ENCODE results near the gene METAP1D. TPM values are rescaled to one million over a fixed set of nuclear protein-coding genes. Genes with fewer than 3 reads are reported as not detected.

METAP1D gene
- total RNA-seq, 1 experiment from 2014 or later = 4.7 TPM

- TF ChIP-seq ATF2 (CRISPR knock-in tag; IDR thresholded peaks at IDR 0.05; ENCODE audit: borderline replicate concordance, low read depth) (no peak), RORB (CRISPR knock-in tag; IDR thresholded peaks at IDR 0.05) (no peak), ZNF232 (CRISPR knock-in tag; IDR thresholded peaks at IDR 0.05) (no peak), PREB (CRISPR knock-in tag; IDR thresholded peaks at IDR 0.05; ENCODE audit: borderline replicate concordance) (0 out of 2 replicates have a peak, but pooled peaks have one; percentile 52), SMAD3 (CRISPR knock-in tag; IDR thresholded peaks at IDR 0.05; ENCODE audit: borderline replicate concordance) (no peak), SOX15 (CRISPR knock-in tag; IDR thresholded peaks at IDR 0.05) (no peak), NFATC4 (CRISPR knock-in tag; IDR thresholded peaks at IDR 0.05) (no peak), ZNF396 (CRISPR knock-in tag; IDR thresholded peaks at IDR 0.05; ENCODE audit: borderline replicate concordance) (no peak), RELA (CRISPR knock-in tag; IDR thresholded peaks at IDR 0.05; ENCODE audit: borderline replicate concordance) (no peak), ZNF281 (CRISPR knock-in tag; IDR thresholded peaks at IDR 0.05) (0 out of 2 replicates have a peak, but pooled peaks have one; percentile 43), E2F4 (CRISPR knock-in tag; IDR thresholded peaks at IDR 0.05; ENCODE audit: borderline replicate concordance, low read depth) (no peak), CTCF (IDR thresholded peaks at IDR 0.05) (no peak), USF1 (CRISPR knock-in tag; IDR thresholded peaks at IDR 0.05) (peak; percentile 95), AFF4 (CRISPR knock-in tag; IDR thresholded peaks at IDR 0.05; ENCODE audit: borderline replicate concordance) (no peak), NR2C2 (CRISPR knock-in tag; IDR thresholded peaks at IDR 0.05) (0 out of 2 replicates have a peak, but pooled peaks have one; percentile 29), NFYB (CRISPR knock-in tag; conservative IDR thresholded peaks at IDR 0.05; ENCODE audit: low read depth) (peak; percentile 92), PRRX2 (CRISPR knock-in tag; IDR thresholded peaks at IDR 0.05) (no peak), ARID4B (CRISPR knock-in tag; IDR thresholded peaks at IDR 0.05; ENCODE audit: borderline replicate concordance) (peak; percentile 34; the same call in 1 of the 2 replicates), GABPB1 (CRISPR knock-in tag; IDR thresholded peaks at IDR 0.05) (peak; percentile 72)
Observed at GRCh38 chr2:172102391-172103359, 102.9 kb downstream of the METAP1D start, which contains the start of gene DLX2 (continued).

All from WTC11 (cell line).